ENCODE measurements around the gene PYGO2.
"Not testable (repeated sequence)": the region's sequence is repeated elsewhere in the genome, so short reads cannot be mapped to it uniquely, and the experiment has no call there.

The PYGO2 gene

DNA sequence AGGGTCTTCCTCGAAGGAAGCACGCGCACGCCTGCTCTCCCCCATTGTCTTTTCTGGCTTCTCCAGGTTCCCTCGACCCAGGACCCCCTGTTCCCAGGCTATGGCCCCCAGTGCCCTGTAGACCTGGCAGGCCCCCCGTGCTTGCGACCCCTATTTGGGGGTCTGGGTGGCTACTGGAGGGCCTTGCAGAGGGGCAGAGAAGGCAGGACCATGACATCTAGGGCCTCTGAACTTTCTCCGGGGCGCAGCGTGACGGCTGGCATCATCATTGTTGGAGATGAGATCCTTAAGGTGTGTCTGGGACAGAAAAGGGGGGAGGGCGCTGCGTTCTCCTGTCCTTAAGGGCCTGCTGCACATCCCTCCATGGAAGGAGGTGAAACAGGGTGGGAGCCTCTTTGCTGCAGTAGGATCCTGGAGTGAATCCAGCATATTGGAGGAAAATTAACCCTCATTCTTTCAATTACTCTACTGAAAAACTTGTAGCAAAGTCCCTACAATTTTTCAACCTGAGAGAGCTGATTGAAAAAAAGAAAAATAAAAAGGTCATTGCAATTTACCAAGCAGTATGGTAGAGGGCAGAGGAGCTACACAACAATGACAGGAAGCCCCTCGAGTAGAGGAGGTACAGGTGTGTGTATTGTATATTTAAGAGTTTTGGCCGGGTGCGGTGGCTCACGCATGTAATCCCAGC lies 22.3 kb upstream of the PYGO2 start:
- DNase-seq (ENCODE audit: low read depth): no peak
- TF ChIP-seq CTCF (conservative IDR thresholded peaks at IDR 0.05; ENCODE audit: low read depth, low read length): no peak
- H3K4me3 ChIP-seq (ENCODE audit: low read length): peak overlapping the region; percentile 82

DNA sequence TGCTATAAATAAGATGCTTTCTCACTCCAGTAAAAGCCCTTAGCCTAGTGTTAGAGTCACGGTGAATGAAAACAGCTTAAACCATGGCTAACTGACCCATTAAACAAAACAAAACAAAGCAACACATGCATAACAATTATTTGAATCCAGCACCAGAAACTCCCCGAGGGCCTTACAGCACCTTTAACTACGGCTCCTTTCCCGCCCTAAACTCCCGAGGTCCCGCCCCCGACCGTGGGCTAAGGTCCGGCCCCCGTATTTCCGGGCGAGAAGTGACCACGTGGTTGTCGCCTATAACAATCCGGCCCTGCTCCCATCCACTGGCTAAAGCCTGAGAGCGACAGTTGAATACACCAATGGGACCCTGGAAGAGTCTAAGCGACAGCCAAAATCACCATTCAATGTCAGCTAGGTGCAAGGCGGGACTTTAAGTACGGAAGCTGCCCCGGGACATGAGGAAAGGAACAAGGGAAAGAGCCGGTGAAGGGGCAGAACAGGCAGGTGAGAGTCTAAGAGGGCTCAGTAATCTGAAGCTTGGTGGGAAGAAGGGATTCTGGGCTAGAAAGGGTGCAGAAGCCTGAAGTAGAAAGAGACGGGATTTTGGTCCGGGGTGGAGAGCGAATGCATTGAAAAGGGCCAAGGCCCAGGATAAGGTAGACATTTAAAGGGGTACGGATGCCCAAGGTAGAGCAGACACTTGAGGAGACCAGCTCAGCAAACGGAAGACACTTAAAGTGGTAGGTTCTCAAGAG lies 21.5 kb upstream of the PYGO2 start, which contains the start of gene FLAD1:
Gene FLAD1, plus strand, starts transcription at position 448 of the 752 bp plus-strand sequence. CDS start 351 bp downstream, outside the sequence.
- DNase-seq (ENCODE audit: low read depth): peak; percentile 100
- TF ChIP-seq CTCF (conservative IDR thresholded peaks at IDR 0.05; ENCODE audit: low read depth, low read length): no peak
- peak within 1 kb of the TSS; percentile 82 for H3K4me3 ChIP-seq (ENCODE audit: low read length)

DNA sequence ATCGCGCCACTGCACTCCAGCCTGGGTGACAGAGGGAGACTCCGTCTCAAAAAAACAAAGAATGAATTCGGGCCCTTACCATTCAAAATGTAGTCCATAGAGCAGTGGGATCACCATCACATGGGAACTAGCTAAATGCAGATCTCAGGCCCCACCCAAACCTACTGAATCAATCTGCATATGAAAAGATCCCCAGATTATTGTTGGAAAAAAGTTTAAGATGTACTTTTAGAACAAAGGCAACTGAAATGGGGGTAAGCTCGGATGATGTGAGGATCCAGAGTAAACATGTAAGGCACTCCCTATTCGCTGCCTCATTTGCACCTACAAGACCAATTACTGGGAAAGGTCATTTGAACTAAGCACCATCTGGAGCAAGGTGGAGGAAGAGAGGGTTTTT lies 20.8 kb upstream of the PYGO2 start:
- H3K4me3 ChIP-seq (ENCODE audit: low read length): peak overlapping the region; percentile 82
- DNase-seq (ENCODE audit: low read depth): no peak
- no peak for TF ChIP-seq CTCF (conservative IDR thresholded peaks at IDR 0.05; ENCODE audit: low read depth, low read length)

- no peak for DNase-seq (ENCODE audit: low read depth)
- no peak for TF ChIP-seq CTCF (conservative IDR thresholded peaks at IDR 0.05; ENCODE audit: low read depth, low read length)
- H3K4me3 ChIP-seq (ENCODE audit: low read length): no peak overlapping the region
Measured at GRCh38 chr1:154978360-154978759, 16.8 kb upstream of the PYGO2 start.

DNA sequence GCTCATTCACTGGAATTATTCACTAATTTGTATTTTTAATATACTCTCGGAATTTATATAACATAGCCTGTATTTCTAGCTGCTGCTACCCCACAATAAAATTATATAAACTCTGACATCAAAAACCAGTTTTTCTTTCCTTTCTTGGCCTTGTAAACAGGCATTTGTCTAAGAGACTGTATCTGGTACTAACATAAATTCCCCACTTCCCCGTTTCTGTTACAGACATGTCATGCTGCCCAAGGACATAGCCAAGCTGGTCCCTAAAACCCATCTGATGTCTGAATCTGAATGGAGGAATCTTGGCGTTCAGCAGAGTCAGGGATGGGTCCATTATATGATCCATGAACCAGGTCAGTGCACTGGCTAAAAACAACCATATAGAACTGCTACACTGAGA lies 16.2 kb upstream of the PYGO2 start:
- DNase-seq (ENCODE audit: low read depth); H3K4me3 ChIP-seq (ENCODE audit: low read length): not testable (repeated sequence)

DNA sequence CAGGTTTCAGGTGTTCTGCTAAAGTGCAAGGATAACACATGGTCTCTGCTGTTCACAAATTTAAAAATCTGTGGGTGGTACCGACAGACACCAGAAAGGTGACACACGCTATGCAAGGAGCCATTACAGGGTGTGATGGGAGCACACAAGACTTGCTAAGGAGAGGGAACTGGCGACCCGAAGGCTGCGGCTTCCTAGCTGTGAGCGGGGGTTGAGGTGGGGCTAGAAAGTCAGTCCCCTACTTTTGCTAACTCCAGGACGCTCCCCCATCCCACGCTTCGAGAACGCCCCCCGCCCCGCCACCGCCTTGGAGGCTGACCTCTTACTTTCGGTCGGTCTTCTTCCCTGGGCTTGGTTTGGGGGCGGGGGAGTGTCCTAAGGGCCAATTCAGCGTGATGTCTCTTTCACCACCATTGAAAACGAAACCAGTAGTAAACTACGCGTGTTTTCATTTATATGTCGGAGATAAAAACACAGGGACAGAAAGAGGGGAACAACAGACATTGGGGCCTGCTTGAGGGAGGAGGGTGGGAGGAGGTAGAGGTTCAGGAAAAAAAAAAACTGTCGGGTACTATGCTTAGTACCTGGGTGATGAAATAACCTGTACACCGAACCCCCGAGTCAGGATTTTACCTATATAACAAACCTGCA lies 14.0 kb upstream of the PYGO2 start:
- no peak for DNase-seq (ENCODE audit: low read depth)
- H3K4me3 ChIP-seq (ENCODE audit: low read length): peak overlapping the region; percentile 85
- no peak for TF ChIP-seq CTCF (conservative IDR thresholded peaks at IDR 0.05; ENCODE audit: low read depth, low read length)

GRCh38 chr1:154974808-154975408 lies 13.3 kb upstream of the PYGO2 start:
- peak; percentile 75 for DNase-seq (ENCODE audit: low read depth)
- TF ChIP-seq CTCF (conservative IDR thresholded peaks at IDR 0.05; ENCODE audit: low read depth, low read length): no peak
- H3K4me3 ChIP-seq (ENCODE audit: low read length): peak overlapping the region; percentile 85

All from retinal pigment epithelial cell (primary cell).